Astrocyte of the cerebellum (primary cell): ENCODE measurements around the gene BLOC1S3.

Experiments
- DNase-seq: peaks from one replicate; pipeline ENCODE4 v3.0.0-alpha.2; 2011; ENCODE audit warnings: low read depth
- H3K4me3 ChIP-seq: 2 replicates; pipeline ENCODE4 v1.5.1; 2011; ENCODE audit warnings: mild to moderate bottlenecking, low read depth, low read length, moderate library complexity
- in situ Hi-C: cut with HindIII; loops from 2 replicates; pipeline ENCODE4 v1.10.0; 2017; ENCODE audit warnings: low sequenced_read_pairs
- TF ChIP-seq, protein P1 (sequence below): IDR thresholded peaks from 2 replicates; pipeline ENCODE4 v1.5.1; 2012; ENCODE audit warnings: low read length, low read depth, moderate library complexity, mild to moderate bottlenecking; ENCODE audit errors: missing control alignments

Gene BLOC1S3

DNA sequence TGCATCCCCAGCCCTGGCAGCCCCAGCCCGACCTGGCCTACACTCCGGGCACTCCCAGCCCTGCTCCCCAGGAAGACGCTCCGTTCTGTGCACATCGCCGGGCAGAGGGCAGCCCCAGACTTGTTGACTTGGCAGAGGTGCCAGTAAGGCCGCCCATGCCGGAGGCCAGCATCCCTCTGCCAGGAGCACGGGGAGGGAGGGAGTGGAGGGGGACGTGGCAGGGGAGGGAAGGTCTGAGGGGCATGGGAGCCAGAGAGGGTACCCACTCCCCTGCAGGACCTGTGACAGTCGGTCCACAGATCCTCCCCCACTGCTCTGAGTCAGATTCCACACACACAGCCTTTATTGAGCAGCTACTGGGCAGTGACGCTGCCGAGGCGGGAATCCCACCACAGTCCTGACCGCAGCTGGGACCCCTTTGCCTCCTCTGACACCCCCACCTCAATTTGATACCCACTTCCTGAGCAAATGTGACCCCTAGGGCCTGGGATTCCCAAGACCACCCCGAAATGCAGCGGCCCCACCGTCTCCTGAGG lies 15.9 kb upstream of the BLOC1S3 start:
- TF ChIP-seq, protein P1, sequence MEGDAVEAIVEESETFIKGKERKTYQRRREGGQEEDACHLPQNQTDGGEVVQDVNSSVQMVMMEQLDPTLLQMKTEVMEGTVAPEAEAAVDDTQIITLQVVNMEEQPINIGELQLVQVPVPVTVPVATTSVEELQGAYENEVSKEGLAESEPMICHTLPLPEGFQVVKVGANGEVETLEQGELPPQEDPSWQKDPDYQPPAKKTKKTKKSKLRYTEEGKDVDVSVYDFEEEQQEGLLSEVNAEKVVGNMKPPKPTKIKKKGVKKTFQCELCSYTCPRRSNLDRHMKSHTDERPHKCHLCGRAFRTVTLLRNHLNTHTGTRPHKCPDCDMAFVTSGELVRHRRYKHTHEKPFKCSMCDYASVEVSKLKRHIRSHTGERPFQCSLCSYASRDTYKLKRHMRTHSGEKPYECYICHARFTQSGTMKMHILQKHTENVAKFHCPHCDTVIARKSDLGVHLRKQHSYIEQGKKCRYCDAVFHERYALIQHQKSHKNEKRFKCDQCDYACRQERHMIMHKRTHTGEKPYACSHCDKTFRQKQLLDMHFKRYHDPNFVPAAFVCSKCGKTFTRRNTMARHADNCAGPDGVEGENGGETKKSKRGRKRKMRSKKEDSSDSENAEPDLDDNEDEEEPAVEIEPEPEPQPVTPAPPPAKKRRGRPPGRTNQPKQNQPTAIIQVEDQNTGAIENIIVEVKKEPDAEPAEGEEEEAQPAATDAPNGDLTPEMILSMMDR, result no peak
- in situ Hi-C loops, result no loop called here
- no peak for DNase-seq
- H3K4me3 ChIP-seq, result no peak overlapping the region

DNA sequence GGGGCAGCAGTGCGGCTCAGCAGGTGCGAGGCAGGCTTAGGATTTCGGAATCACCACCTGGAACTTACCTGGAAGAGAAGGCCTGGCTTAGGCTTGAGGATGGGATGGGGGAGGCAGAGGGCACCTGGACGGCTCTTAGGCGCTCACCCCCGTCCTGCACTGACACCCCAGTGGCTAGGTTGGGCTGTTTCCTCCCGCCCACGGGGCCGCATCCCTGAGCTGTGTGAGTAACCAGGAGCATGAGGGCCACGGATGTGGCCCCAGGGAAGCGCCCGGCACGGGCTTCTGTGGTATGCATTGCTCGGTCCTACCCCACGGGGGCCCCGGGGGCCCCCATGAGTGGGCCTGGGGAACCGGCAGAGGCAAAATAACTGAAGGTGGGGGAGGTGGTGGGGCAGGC lies 15.4 kb upstream of the BLOC1S3 start:
- TF ChIP-seq, protein P1, result no peak
- in situ Hi-C loops, result no loop called here
- DNase-seq, result no peak
- H3K4me3 ChIP-seq, result no peak overlapping the region

DNA sequence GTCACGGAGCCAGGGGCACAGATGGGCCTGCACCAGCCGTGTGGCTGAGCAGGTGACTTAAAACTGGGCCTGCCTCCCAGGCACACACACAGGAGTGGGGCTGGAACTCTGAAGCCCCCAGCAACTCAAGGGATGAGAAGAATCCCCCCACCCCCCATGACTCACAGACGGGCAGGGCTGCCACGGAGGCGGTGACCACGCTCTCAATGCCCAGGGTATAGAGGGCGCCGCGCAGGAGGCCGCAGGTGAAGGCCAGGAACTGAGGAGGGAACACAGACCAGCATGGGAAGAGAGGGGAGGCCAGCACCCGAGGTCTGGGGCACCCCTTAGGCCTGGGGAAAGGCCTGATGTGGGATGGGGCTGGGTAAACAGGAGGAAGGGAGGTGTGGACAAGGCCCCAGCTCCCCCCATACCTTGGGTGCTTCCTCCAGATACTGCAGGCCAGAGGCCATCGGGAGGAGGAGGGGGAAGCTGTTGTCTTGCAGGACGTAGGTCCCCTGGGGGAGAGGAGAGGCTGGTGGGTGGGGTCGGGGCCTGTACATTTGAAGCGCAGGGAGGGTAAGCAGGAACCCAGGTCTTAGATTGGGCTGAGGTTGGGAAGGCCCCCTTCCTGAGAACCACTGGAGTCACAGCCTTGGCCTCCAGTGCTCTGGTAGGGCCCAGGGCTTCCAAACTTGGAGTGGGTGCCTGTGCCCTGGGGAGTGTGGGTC lies 14.7 kb upstream of the BLOC1S3 start:
- no peak for DNase-seq
- in situ Hi-C loops, result no loop called here
- TF ChIP-seq, protein P1, result no peak
- H3K4me3 ChIP-seq, result no peak overlapping the region

DNA sequence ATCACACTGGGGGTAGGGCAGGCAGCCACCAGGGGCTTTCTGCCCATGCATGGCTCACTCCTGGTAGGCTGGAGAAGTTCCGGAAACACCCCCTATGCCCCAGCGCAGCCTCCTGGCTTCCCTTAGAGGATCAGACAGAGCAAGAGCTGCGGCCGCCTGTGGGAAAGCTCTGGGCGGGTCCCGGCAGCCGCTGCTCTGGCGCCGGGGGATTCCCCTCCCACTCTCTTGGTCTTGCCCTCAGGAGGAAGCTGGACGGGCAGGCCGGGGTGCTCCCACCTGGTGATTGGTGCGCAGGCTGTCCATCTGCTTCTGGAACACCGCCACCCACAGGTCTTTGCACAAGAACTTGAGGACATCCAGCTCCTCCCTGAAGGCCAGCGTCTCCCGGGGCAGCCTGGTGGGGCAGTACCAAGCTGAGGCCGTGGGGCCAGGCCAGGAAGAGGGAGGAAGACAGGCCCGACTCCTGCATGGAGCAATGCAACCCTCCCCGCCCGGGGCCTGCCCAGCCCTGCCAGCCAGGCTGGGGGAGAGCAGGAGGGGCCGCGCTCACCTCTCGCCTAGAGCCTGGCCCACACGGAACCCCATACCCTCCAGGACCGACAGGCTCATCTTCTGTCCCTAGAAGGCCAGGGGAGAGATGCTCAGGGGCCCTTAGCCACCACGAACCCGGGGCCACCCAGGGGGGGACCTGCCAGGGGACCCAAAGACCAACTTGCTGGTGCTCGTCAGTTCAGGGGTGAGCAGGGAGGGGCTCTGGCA lies 13.8 kb upstream of the BLOC1S3 start:
- in situ Hi-C loops, result no loop called here
- DNase-seq, result no peak
- TF ChIP-seq, protein P1, result no peak
- no peak overlapping the region for H3K4me3 ChIP-seq

DNA sequence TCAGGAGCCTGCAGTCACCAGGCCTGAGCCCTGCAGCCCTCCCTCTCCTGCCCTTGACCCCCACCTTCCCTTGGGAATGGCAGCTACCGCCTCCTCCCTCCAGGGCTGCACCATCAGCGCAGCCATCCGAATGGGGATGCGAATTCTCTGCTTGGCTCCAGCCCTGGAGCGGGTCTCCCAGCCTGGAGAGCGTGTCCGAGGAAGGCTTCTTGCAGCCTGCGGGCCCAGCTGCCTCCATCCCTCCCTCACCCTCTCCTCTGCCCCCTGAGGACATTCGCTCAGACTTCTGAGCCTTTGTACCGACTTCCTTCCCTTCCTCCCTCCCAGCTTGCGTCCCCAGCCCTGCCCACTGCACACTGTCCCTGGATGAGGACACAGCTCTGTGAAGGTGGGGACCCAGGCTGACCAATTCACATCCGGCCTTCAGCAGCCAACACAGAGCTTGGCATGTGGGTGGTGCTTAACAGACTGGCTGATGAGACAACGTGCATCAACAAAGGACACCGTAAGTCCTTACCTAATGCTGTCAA lies 11.8 kb upstream of the BLOC1S3 start:
- TF ChIP-seq, protein P1, result no peak
- H3K4me3 ChIP-seq, result no peak overlapping the region
- in situ Hi-C loops, result no loop called here
- no peak for DNase-seq

DNA sequence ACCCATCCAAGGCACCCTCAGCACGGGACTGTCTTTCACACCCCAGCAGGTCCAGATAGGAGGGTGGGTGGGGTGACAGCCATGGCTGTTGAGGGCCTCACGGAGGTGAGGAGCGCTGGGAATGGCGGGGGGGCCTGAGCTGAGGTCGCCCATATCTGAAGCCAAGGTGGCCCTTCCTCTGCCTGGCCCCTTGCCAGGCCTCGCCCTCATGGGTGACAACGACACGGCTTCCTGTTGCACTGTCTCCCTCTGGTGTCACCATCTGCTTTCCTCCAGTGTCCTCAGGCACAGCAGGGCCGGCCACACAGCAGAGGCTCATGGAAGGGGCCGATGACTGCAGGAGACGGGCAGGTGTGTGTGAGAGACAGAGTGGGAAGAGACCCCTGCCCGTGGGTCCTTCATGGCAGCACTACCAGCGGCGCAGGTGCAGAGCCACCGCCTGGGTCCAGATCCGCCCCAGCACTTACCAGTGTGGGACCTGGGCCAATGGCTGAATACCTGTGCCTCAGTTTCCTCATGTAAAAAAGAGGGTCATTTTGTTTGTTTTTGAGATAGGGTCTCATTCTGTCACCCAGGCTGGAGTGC lies 9.7 kb upstream of the BLOC1S3 start:
- no peak overlapping the region for H3K4me3 ChIP-seq
- DNase-seq, result no peak
- in situ Hi-C loops, result no loop called here
- TF ChIP-seq, protein P1, result no peak
